Right ventricle myocardium superior (tissue), 1 donor: ENCODE results near the gene PRADC1. TPM values are rescaled to one million over a fixed set of nuclear protein-coding genes. Genes with fewer than 3 reads are reported as not detected.
A peak's percentile ranks its signal among the peaks of the same experiment; 100 is the strongest.
"Not testable (repeated sequence)": the region's sequence is repeated elsewhere in the genome, so short reads cannot be mapped to it uniquely, and the experiment has no call there.

ENCODE experiments used
- ATAC-seq: fragments of 200-7000 bp; cut with Tn5 transposase; one replicate; pipeline ENCODE4 v1.9.1; 2020; ENCODE audit warnings: mild to moderate bottlenecking; ENCODE audit not compliant: poor library complexity
- DNase-seq: peaks from one replicate; pipeline ENCODE4 v3.0.0-alpha.2; 2020
- intact Hi-C: fragments of 100-400 bp; cut with DNase I; formaldehyde crosslinking; loops from one replicate; pipeline ENCODE4 v1.11.2; 2022
- total RNA-seq: library from RNA; stranded (reverse); fragmentation: NEBNext Ultra II Directional; extraction: Animal tissue kit (Norgen Biotek cat#: 25700); gene quantifications from one replicate; pipeline ENCODE4 v1.2.1, GENCODE V29; 2021
- donor health status: DM: no; HTN: yes; CAD: no; lungs with severe emphysema.

PRADC1 gene
- total RNA-seq, 1 donor from 2014 or later, result 91.6 TPM

GRCh38 chr2:73215254-73215653 lies 17.8 kb downstream of the PRADC1 start:
- no peak for ATAC-seq
- intact Hi-C loops, result no loop called here
- no peak for DNase-seq

GRCh38 chr2:73214120-73215035 lies 18.7 kb downstream of the PRADC1 start, which contains the start of gene SMYD5:
Gene SMYD5 (plus strand): TSS chr2:73214245. CDS start chr2:73214267, 22 bp downstream.
- peak; percentile 93 for DNase-seq
- intact Hi-C loops, result no loop called here
- peak; percentile 96 for ATAC-seq

- DNase-seq, result peak; percentile 80
- intact Hi-C loops, result no loop called here
Measured at GRCh38 chr2:73212448-73213176, 20.4 kb downstream of the PRADC1 start.

GRCh38 chr2:73212098-73212447 lies 21.0 kb downstream of the PRADC1 start:
- intact Hi-C loops, result no loop called here
- DNase-seq, result no peak
- ATAC-seq, result no peak

More at GRCh38 chr2:73212448-73213176, 20.4 kb downstream of the PRADC1 start:
- ATAC-seq, result peak; percentile 79

GRCh38 chr2:73210696-73211095 lies 22.3 kb downstream of the PRADC1 start:
- no peak for DNase-seq
- intact Hi-C loops, result no loop called here

GRCh38 chr2:73210019-73210418 lies 23.0 kb downstream of the PRADC1 start:
- ATAC-seq (no peak), DNase-seq (no peak)
- intact Hi-C loops, result no loop called here

More at GRCh38 chr2:73210696-73211095, 22.3 kb downstream of the PRADC1 start:
- no peak for ATAC-seq

- ATAC-seq, result no peak
- no peak for DNase-seq
- intact Hi-C loops, result no loop called here
Measured at GRCh38 chr2:73208258-73208657, 24.8 kb downstream of the PRADC1 start.

GRCh38 chr2:73205611-73206010 lies 27.4 kb downstream of the PRADC1 start:
- DNase-seq (no peak), ATAC-seq (no peak)
- intact Hi-C loops, result no loop called here

GRCh38 chr2:73203055-73203681 lies 29.9 kb downstream of the PRADC1 start:
- DNase-seq (peak; percentile 40), ATAC-seq (peak; percentile 34)
- intact Hi-C loops, result no loop called here

GRCh38 chr2:73202156-73203054 lies 30.6 kb downstream of the PRADC1 start, which contains the start of gene NOTO:
Gene NOTO (plus strand): TSS chr2:73202574. CDS start chr2:73202667, 93 bp downstream.
- DNase-seq (no peak), ATAC-seq (peak; percentile 41)
- intact Hi-C loops, result no loop called here

GRCh38 chr2:73200281-73200680 lies 32.8 kb downstream of the PRADC1 start:
- ATAC-seq, DNase-seq, intact Hi-C loops: not testable (repeated sequence)

- DNase-seq (no peak), ATAC-seq (no peak)
- intact Hi-C loops, result no loop called here
Measured at GRCh38 chr2:73197579-73197978, 35.5 kb downstream of the PRADC1 start.

GRCh38 chr2:73187549-73187948 lies 45.5 kb downstream of the PRADC1 start:
- intact Hi-C loops, result no loop called here
- DNase-seq (no peak), ATAC-seq (no peak)

GRCh38 chr2:73185965-73186364 lies 47.1 kb downstream of the PRADC1 start:
- ATAC-seq (no peak), DNase-seq (no peak)
- intact Hi-C loops, result no loop called here
